Upper lobe of left lung (tissue), 4 donors: Measurements from ENCODE around the gene MINDY3.
"Not testable (repeated sequence)": the region's sequence is repeated elsewhere in the genome, so short reads cannot be mapped to it uniquely, and the experiment has no call there.

Experiments
- POLR2A ChIP-seq, 4 donors: fragments of 450-650 bp; IDR thresholded peaks; one replicate each; pipeline ENCODE4 v1.5.1; 2016 to 2017; ENCODE audit warnings: antibody characterized with exemption in 4 of 4, mild to moderate bottlenecking in 2 of 4
- POLR2AphosphoS5 ChIP-seq, 2 donors: sonication (generic); formaldehyde crosslinking; IDR thresholded peaks; one replicate each; pipeline ENCODE4 v1.5.1; 2017; ENCODE audit warnings: antibody characterized with exemption in 2 of 2
- TF ChIP-seq, protein P1 (sequence below), 6 experiments: fragments of 450-650 bp in 4 of 6; fragments of 200-600 bp in 2 of 6; sonication (generic) in 2 of 6; IDR thresholded peaks; one replicate each; pipeline ENCODE4 v1.5.1; 2016 to 2019; ENCODE audit warnings: antibody characterized with exemption in 6 of 6

DNA sequence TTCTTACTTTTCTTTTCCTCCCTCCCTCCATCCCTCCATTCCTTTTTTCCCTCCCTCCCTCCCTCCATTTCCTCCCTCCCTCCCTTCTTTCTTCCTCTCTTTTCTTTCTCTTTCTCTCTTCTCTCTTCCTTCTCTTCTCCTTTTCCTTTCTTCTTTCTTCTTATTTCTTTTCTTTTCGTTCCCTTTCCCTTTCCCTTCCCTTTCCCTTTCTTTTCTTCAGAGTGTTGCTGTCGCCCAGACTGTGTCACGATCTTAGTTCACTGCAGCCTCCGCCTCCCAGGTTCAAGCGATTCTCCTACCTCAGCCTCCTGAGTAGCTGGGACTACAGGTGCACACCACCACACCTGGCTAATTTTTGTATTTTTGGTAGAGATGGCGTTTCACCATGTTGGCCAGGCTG is 98.1 kb downstream of the MINDY3 start:
- TF ChIP-seq, protein P1, sequence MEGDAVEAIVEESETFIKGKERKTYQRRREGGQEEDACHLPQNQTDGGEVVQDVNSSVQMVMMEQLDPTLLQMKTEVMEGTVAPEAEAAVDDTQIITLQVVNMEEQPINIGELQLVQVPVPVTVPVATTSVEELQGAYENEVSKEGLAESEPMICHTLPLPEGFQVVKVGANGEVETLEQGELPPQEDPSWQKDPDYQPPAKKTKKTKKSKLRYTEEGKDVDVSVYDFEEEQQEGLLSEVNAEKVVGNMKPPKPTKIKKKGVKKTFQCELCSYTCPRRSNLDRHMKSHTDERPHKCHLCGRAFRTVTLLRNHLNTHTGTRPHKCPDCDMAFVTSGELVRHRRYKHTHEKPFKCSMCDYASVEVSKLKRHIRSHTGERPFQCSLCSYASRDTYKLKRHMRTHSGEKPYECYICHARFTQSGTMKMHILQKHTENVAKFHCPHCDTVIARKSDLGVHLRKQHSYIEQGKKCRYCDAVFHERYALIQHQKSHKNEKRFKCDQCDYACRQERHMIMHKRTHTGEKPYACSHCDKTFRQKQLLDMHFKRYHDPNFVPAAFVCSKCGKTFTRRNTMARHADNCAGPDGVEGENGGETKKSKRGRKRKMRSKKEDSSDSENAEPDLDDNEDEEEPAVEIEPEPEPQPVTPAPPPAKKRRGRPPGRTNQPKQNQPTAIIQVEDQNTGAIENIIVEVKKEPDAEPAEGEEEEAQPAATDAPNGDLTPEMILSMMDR (IDR thresholded peaks at IDR 0.05): not testable (repeated sequence)
- TF ChIP-seq POLR2AphosphoS5, POLR2A (IDR thresholded peaks at IDR 0.05): not testable (repeated sequence)
